ENCODE data around the gene CEBPA. TPM values are rescaled to one million over a fixed set of nuclear protein-coding genes. Genes with fewer than 3 reads are reported as not detected.

The CEBPA gene
- total RNA-seq, 2 experiments from 2014 or later = 2.1 to 2.5 TPM

- Histone ChIP-seq H3K4me1 (ENCODE audit: insufficient read depth, low read length, poor library complexity, severe bottlenecking) (no peaks in the 10 kb centered on the region), H3K4me2 (ENCODE audit: low read length) (no peak overlapping the region), H3K9me2 (ENCODE audit: insufficient read depth, low read length) (no peaks in the 10 kb centered on the region), H3K36me3 (ENCODE audit: insufficient read depth, low read length) (no peaks in the 10 kb centered on the region), H2AFZ (ENCODE audit: low read length) (no peak overlapping the region), H3K79me2 (ENCODE audit: insufficient read depth, low read depth, low read length) (no peaks in the 10 kb centered on the region), H4K20me1 (ENCODE audit: insufficient read depth, low read length) (no peaks in the 10 kb centered on the region), H3K9me3 (ENCODE audit: low read length) (no peaks in the 10 kb centered on the region), H3K4me3 (ENCODE audit: low read depth, low read length, poor library complexity, severe bottlenecking) (no peak overlapping the region), H3K27ac (ENCODE audit: low read depth, low read length, poor library complexity, severe bottlenecking) (no peak overlapping the region)
- CTCF ChIA-PET (ENCODE audit: unreplicated experiment) = no interaction called here
- TF ChIP-seq CTCF (conservative IDR thresholded peaks at IDR 0.05; ENCODE audit: low read length) (no peak), EZH2phosphoT487 (IDR thresholded peaks at IDR 0.05; ENCODE audit: borderline replicate concordance, low read depth, low read length) (no peak)
- POLR2A ChIA-PET = no interaction called here
- intact Hi-C loops (cut with micrococcal nuclease; ENCODE audit: unreplicated experiment) = no loop called here
- BruUV-seq (replicated peaks) = no TSS peak
- no peak for DNase-seq (ENCODE audit: low spot score)
These were observed 42.2 kb upstream of the CEBPA start for GRCh38 chr19:33344573-33344925.

- no TSS peak for BruUV-seq (replicated peaks)
- Histone ChIP-seq H3K36me3 (ENCODE audit: insufficient read depth, low read length) (no peaks in the 10 kb centered on the region), H3K79me2 (ENCODE audit: insufficient read depth, low read depth, low read length) (no peaks in the 10 kb centered on the region), H3K9me3 (ENCODE audit: low read length) (no peaks in the 10 kb centered on the region), H2AFZ (ENCODE audit: low read length) (no peak overlapping the region), H3K4me1 (ENCODE audit: insufficient read depth, low read length, poor library complexity, severe bottlenecking) (no peaks in the 10 kb centered on the region), H3K4me2 (ENCODE audit: low read length) (no peak overlapping the region), H3K9me2 (ENCODE audit: insufficient read depth, low read length) (no peaks in the 10 kb centered on the region), H4K20me1 (ENCODE audit: insufficient read depth, low read length) (no peaks in the 10 kb centered on the region), H3K27ac (ENCODE audit: low read depth, low read length, poor library complexity, severe bottlenecking) (no peak overlapping the region), H3K4me3 (ENCODE audit: low read depth, low read length, poor library complexity, severe bottlenecking) (no peak overlapping the region)
- POLR2A ChIA-PET = no interaction called here
- CTCF ChIA-PET (ENCODE audit: unreplicated experiment) = no interaction called here
- intact Hi-C loops (cut with micrococcal nuclease; ENCODE audit: unreplicated experiment) = no loop called here
- DNase-seq (ENCODE audit: low spot score) = no peak
- TF ChIP-seq EZH2phosphoT487 (IDR thresholded peaks at IDR 0.05; ENCODE audit: borderline replicate concordance, low read depth, low read length) (no peak), CTCF (conservative IDR thresholded peaks at IDR 0.05; ENCODE audit: low read length) (no peak)
These were observed 41.7 kb upstream of the CEBPA start for GRCh38 chr19:33343859-33344572.

GRCh38 chr19:33343301-33343700 lies 41.0 kb upstream of the CEBPA start:
- Histone ChIP-seq H3K79me2 (ENCODE audit: insufficient read depth, low read depth, low read length) (no peaks in the 10 kb centered on the region), H3K36me3 (ENCODE audit: insufficient read depth, low read length) (no peaks in the 10 kb centered on the region), H2AFZ (ENCODE audit: low read length) (no peak overlapping the region), H3K4me1 (ENCODE audit: insufficient read depth, low read length, poor library complexity, severe bottlenecking) (no peaks in the 10 kb centered on the region), H3K27ac (ENCODE audit: low read depth, low read length, poor library complexity, severe bottlenecking) (no peak overlapping the region), H3K9me3 (ENCODE audit: low read length) (no peaks in the 10 kb centered on the region), H3K4me3 (ENCODE audit: low read depth, low read length, poor library complexity, severe bottlenecking) (no peak overlapping the region), H4K20me1 (ENCODE audit: insufficient read depth, low read length) (no peaks in the 10 kb centered on the region), H3K4me2 (ENCODE audit: low read length) (no peak overlapping the region), H3K9me2 (ENCODE audit: insufficient read depth, low read length) (no peaks in the 10 kb centered on the region)
- no peak for TF ChIP-seq CTCF (conservative IDR thresholded peaks at IDR 0.05; ENCODE audit: low read length)
- CTCF ChIA-PET (ENCODE audit: unreplicated experiment) = no interaction called here
- intact Hi-C loops (cut with micrococcal nuclease; ENCODE audit: unreplicated experiment) = no loop called here
- no peak for DNase-seq (ENCODE audit: low spot score)
- POLR2A ChIA-PET = no interaction called here
- no TSS peak for BruUV-seq (replicated peaks)

Data from OCI-LY7 (cell line).